Measurements from ENCODE around the gene PLXNB3. TPM values are rescaled to one million over a fixed set of nuclear protein-coding genes. Genes with fewer than 3 reads are reported as not detected.
"Not testable (repeated sequence)": the region's sequence is repeated elsewhere in the genome, so short reads cannot be mapped to it uniquely, and the experiment has no call there.

PLXNB3 gene
- total RNA-seq, 1 donor from 2014 or later, result 73.1 TPM

DNA sequence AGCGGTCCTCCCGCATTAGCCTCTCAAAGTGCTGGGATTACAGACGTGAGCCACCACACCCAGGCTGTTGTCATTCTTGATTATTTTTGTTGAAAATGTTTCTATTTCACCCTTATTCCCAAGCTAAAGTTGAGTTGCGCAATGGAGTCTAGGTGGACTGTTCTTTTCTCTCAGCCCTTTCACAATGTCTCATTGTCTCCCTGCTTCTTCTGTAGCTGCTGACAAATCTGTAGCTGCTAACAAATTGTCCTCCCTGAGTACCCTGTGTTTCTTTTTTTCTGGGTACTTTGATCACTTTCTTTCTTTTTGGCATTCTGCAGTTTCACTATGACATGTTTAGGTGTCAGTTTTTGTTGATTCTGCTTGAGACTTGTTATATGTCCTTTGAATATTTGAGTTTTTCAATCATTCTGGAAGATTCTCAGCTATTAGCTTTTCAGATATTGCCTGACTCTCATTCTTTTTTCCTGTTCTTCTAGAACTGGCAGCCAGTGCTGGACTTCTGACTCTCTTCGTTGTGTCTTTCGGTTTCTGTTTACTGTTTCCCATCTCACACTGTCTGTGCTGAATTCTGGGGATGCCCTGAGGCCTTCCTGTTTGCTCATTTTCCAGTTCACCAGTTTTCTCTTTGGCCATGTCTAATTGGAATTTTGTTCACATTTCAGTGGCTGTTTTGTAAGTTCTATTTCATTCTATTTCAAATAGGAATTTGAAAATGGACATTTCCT, 32.8 kb upstream of the PLXNB3 start:
- ATAC-seq (no peak), DNase-seq (ENCODE audit: low spot score) (no peak)
- intact Hi-C loops (cut with DNase I), result no loop called here

DNA sequence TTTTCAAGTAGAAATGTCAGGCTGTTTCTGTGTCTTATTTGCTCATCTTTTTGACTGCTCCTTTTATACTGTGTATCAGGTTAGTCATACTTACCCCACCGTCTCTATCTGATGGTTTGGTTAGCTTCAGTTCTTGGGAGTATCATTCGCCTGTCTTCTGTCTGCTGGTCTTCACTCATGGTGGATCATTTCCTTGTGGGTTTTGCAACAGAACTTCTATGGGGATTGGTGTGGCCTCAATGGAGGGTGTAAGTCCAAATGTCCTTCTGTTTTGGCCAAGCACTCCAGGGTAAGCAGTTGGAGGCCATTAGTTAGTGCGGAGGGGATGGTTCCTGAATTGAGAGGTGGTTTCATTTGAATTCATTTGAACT, 32.2 kb upstream of the PLXNB3 start:
- intact Hi-C loops (cut with DNase I), result no loop called here
- DNase-seq (ENCODE audit: low spot score), result no peak
- no peak for ATAC-seq

DNA sequence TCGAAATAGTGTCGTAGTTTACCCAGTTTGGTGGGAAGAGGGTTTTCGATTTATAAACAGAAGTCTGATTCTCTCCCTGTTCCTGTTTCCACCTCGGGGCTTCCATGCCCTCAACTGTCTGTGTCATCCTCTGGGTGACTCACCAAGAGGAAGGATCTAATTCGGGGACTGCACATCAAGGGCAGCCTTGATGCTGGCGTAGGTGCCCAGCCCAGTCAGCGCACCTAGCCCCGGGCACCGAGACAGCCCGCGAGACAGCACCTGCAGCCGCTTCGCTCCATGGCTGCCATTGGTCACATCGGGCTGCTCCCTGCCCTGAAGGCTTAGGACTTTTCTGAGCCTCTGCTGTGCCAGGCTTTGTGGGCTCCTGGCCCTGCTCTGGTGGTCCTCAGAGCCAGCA, 31.6 kb upstream of the PLXNB3 start:
- no peak for DNase-seq (ENCODE audit: low spot score)
- no peak for ATAC-seq
- intact Hi-C loops (cut with DNase I), result no loop called here

DNA sequence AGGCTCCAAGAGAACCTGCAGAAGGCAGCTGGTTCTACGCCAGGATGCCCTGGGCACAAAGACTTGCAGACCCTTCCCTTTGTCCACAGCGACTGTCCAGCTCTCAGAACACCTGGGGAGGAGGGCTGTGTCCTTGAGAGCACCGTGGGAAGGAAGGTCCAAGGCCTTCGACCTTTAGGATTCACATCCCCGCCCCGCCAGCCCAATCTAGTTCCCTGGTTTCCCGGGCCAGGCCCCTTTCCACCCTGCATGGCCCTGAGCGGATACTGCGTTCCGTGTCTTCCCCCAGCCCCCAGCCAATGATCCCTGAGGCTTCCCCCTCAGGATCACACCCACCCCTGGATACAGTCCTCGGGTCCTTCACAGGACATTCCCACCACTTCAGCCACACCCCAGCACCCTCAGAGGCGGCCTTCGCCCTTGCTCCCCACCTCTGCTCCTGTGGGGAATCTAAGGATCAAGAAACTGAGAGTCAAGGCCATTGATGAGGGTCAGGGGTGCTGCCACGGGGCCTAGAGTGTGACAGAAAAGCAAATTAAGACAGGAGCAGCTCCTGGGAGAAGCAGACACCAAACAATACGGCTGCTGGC, 30.3 kb upstream of the PLXNB3 start:
- DNase-seq (ENCODE audit: low spot score), result peak; percentile 50
- intact Hi-C loops (cut with DNase I), result no loop called here

DNA sequence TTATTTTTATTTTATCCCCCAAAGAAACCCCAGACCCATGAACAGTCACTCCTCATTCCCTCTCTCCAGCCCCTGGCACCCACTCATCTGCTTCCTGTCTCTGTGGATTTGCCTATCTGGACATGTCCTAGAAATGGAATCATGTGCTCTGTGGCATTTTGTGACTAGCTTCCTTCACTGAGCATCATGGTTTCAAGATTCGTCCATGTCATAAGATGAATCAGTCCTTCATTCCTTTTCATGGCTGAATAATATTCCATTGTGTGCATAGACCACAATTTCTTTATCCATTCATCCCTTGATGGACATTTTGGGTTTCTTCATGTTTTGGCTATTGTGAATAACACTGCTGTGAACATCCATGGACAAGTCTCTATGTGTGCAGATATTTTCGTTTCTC, 29.2 kb upstream of the PLXNB3 start:
- intact Hi-C loops (cut with DNase I), result no loop called here
- ATAC-seq (no peak), DNase-seq (ENCODE audit: low spot score) (no peak)

More for the DNA sequence above, 30.3 kb upstream of the PLXNB3 start:
- ATAC-seq, result no peak

DNA sequence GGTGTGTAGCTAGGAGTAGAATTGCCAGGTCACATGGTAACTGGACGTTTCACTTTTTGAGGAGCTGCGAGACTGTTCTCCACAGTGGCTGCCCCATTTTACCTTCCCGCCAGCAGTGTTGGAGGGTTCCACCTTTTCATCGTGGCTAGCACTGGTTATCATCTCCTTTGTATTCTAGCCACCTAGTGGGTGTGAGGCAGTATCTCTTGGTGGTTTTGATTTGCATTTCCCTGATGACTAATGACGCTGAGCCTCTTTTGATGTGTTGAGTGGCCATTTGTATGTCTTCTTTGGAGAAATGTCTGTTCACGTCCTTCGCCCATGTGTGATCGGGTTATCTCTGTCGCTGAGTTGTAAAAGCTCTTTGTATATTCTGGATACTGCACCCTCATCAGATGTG, 28.8 kb upstream of the PLXNB3 start:
- intact Hi-C loops (cut with DNase I), result no loop called here
- ATAC-seq, result no peak

DNA sequence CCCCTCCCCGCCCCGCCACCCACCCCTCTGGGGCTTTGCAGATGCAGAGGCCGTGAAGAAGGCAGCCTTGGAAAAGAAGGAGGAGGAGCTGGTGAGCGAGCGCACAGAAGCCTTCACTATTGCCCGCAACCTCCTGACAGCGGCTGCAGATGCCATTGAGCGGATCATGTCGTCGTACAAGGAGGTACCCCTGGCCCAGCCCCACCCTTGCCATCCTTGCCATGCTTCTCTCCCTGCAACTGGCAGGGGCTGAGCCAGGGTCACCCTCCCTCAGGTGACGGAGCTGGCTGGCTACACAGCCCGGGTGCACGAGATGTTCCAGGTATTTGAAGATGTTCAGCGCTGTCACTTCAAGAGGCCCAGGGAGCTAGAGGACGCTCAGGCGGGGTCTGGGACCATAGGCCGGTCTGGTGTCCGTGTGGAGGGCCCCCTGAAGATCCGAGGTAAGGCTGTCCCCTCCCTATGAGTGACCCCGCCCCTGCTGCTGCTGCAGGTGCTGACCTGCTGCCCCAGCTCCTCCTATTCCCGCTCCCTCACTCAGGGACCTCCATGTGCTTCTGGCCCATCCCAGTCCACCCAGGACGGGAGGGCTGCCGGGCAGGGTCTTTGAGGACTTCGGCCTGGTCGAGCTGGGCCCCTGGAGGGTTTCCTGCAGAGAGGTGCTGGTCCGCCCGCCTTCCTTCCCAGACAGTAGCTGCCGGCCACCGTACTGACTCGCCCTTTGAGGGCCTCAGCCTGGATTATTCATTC, 27.8 kb upstream of the PLXNB3 start:
- intact Hi-C loops (cut with DNase I), result no loop called here
- DNase-seq (ENCODE audit: low spot score), result no peak
- ATAC-seq, result no peak

More for the DNA sequence above, 28.8 kb upstream of the PLXNB3 start:
- no peak for DNase-seq (ENCODE audit: low spot score)

DNA sequence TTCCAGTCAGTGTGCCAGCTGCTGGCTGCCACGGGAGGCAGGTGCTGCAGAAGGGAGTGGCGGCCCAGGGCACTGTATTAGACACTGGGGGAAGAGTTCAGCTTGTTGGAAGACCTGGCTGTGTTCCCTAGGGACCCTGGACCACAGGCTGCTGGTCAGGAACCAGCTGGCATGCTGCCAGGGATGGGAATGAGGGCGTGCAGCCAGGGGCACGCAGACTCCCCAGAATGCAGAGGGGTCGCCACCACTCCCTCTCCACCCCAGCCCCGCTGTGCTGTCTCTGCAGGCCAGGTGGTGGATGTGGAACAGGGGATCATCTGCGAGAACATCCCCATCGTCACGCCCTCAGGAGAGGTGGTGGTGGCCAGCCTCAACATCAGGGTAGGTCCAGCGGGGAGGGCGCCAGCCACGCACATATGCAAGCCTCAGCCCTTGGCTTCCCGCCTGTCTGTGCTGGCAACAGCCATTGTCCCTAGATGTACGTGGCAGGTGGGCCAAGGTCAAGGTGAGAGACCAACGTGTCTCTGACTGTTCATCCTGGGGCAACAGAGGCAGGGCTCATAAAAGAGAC, 27.1 kb upstream of the PLXNB3 start:
- intact Hi-C loops (cut with DNase I), result no loop called here
- ATAC-seq (no peak), DNase-seq (ENCODE audit: low spot score) (no peak)

DNA sequence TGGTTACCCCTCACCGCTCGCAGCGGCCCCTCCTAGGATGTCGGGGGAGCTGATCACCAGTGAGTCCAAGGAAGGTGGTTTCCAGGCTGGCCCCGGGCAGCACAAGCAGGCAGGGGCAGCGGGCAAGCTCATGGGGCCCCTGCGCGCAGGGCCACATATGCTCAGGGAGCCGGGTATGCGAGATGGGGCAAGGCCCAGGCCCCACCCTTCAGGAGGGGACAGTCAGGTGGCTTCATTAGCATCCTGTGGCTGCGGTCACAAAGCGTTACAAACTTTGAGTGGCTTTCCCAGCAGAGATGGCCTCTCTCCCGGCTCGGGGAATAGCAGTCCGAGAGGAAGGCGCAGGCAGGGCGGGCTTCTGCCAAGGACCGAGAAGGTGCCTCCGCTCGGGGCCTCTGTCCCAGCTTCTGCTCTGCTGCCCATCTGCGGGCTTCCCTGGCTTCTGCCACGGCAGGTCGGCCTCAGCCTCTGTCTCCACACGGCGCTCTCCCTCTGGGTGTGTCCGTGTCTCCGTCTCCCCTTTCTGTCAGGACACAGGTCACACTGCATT, 25.9 kb upstream of the PLXNB3 start:
- DNase-seq (ENCODE audit: low spot score), result no peak
- no peak for ATAC-seq
- intact Hi-C loops (cut with DNase I), result no loop called here

DNA sequence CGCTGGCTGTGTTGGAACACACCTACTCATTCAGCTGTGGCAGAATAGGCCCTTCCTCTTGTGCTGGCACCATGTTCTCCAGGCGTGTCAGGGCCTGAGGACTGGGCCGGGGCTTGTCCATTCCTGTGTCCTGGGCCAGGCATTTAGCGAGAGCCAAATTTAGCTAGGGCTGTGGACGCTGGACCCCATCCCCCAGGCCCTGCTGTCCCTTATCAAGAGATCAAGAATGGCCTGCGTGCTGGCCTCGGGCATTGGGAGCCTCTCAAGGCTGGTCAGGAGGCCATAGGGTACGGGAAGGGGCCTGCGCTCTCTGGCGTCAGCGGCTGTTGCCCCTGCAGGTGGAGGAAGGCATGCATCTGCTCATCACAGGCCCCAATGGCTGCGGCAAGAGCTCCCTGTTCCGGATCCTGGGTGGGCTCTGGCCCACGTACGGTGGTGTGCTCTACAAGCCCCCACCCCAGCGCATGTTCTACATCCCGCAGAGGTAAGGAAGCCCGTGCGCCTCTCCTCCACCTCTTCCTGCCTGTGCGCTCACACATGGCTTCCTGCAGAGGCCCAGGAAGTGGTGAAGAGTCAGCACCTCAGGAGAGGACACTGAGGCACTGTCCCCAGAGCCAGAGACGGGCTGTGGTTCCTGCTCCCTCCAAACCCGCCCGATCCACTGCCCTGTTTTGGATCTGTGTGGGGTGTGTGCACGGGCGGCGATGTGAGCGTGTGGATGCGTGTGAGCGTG, 24.1 kb upstream of the PLXNB3 start:
- DNase-seq (ENCODE audit: low spot score) (no peak), ATAC-seq (peak; percentile 14)
- intact Hi-C loops (cut with DNase I), result no loop called here

DNA sequence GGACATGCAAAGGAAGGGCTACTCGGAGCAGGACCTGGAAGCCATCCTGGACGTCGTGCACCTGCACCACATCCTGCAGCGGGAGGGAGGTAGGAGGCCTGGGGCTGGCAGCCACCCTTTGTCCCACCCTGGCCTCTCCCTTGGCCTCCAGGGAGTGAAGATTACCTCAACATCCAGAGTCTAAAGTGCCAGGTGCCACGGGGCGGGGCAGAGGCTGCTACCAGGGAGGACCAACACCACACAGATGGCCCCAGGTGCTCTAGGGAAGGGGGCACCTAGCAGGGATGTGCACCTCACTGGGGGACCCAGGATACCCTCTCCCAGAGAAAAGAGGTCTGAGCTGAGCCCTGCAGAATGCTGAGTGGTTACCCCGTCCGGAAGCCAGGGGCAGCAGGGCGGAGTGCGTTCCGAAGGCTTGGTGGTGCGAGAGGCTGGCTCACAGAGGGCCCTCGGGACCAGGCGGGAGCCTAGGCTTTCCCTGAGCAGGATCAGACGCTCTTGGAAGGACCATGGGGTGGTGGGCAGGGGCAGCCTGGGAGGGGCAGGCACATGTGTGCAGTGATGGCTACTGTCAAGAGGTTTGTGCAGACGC, 23.3 kb upstream of the PLXNB3 start:
- ATAC-seq, result no peak
- intact Hi-C loops (cut with DNase I), result no loop called here
- DNase-seq (ENCODE audit: low spot score), result no peak

DNA sequence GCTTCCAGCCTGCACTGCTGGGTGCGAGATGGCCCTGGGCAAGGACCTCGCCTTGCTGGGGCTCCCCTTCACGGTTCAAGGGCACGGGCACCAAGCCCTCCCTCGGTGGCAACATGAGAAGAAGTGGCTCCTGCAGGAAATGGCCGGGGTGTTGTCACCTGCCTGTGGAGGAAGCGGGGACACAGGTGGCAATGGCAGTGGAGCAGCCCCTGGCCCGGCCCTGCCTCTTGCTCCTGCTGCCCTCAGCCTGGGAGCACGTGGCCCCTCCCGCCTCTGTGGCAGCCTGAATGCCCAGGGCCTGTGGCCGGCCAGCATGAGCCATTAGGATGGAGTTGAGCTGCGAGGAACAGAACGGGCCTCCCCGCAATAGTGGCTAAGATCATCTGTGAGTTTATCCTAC, 22.6 kb upstream of the PLXNB3 start:
- ATAC-seq (no peak), DNase-seq (ENCODE audit: low spot score) (no peak)
- intact Hi-C loops (cut with DNase I), result no loop called here

DNA sequence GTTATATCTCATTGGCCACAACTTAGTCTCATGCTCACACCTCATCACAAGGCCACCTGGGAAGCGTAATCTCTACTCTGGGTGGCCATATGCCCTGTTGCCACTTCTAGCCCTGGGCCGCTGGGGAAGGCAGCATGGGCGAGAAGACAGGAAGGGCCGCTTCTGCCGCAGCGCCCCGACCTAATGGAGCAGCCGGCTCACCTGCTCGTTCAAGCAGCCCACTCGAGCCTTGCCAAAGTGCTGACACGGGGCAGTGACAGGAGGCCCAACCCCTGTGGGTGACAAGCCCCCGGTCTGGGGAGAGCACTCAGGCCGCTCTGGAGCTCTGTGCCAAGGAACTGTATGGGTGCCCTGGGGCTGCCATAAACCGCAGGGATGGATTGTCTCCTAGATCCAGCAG, 21.9 kb upstream of the PLXNB3 start:
- ATAC-seq; DNase-seq (ENCODE audit: low spot score); intact Hi-C loops (cut with DNase I): not testable (repeated sequence)

DNA sequence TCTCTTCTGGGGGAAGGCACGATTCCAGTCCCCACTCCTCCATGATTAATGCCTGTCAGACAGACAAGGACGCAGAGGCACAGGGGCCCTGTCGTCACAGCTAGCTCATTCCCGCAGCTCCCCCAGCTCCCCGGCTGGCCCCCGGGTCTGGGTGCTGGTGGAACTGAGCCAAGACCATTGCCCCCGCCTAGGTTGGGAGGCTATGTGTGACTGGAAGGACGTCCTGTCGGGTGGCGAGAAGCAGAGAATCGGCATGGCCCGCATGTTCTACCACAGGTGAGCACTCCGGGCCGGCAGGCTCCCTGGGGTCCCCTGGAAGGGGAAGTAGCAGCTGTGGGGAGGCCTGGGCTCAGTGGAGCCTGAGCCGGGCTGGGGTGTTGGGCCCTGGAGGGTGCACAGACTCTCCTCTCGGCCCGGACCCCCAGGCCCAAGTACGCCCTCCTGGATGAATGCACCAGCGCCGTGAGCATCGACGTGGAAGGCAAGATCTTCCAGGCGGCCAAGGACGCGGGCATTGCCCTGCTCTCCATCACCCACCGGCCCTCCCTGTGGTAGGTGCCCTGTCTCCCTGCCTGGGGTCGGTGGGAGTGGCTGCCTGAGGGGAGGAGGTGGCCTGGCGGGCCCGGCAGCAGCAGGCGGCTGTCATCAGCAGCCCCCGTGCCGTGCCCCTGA, 21.1 kb upstream of the PLXNB3 start:
- DNase-seq (ENCODE audit: low spot score); intact Hi-C loops (cut with DNase I); ATAC-seq: not testable (repeated sequence)

DNA sequence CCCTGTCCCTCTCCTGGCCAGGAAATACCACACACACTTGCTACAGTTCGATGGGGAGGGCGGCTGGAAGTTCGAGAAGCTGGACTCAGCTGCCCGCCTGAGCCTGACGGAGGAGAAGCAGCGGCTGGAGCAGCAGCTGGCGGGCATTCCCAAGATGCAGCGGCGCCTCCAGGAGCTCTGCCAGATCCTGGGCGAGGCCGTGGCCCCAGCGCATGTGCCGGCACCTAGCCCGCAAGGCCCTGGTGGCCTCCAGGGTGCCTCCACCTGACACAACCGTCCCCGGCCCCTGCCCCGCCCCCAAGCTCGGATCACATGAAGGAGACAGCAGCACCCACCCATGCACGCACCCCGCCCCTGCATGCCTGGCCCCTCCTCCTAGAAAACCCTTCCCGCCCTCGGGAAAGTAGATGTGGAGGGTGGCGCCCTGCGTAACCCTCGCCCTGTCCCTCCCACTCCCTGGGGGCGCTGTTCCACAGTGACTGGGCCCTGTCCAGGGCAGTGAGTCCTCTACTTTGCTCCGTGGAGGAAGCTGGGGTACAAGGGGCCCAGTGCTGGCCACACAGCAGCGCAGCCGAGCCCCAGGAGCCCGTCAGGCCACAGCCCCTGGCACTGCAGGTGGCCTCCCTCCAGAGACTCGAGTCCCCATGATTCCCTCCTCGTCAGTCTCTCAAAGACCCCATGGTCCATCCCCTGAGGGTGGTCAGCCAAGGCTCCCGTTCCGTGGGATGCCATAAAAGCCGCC, 20.4 kb upstream of the PLXNB3 start:
- peak; percentile 62 for ATAC-seq

DNA sequence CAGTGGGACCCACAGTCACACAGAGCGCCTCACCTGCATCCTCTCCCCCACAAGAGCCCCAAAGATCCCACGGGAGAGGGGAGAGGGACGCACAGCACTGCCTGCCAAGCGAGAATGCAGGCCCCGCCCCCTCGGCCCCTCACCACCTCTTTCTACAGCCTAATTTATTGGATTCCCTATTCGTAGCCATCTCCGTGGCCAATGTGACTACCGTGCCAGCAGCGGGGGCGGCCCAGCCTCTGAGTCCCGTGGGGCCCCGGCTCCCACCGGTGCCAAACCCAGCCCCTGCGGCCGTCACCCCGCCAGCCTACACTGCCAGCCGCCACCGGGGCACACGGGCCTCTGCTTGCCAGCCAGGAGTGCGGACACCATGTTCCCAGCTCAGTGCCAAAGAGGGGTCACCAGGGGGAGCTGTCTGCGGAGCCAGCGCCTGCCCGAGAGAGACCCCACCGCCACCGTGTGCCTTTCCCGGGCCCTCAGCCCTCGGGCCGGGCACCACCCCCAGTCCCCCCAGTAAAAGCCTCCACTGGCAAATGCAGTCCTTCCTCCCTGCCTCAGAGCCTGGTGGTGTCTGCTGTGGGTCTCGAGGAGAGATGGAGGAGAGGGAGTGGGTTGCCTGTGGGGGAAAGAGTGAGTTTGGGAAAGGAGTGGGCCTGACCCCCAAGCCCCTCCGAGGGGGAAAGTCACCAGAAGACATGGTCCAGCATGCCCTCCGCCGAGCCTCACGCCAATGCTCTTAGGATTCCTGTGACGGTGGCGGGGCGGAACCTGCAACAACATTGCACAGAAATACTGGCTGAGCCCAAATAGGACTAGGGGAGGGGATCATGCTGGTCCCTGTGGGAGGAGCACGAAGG, 19.6 kb upstream of the PLXNB3 start:
- intact Hi-C loops (cut with DNase I), result no loop called here
- ATAC-seq (no peak), DNase-seq (ENCODE audit: low spot score) (no peak)

More for the DNA sequence above, 20.4 kb upstream of the PLXNB3 start:
- intact Hi-C loops (cut with DNase I), result not testable (repeated sequence)
- peak; percentile 76 for DNase-seq (ENCODE audit: low spot score)

DNA sequence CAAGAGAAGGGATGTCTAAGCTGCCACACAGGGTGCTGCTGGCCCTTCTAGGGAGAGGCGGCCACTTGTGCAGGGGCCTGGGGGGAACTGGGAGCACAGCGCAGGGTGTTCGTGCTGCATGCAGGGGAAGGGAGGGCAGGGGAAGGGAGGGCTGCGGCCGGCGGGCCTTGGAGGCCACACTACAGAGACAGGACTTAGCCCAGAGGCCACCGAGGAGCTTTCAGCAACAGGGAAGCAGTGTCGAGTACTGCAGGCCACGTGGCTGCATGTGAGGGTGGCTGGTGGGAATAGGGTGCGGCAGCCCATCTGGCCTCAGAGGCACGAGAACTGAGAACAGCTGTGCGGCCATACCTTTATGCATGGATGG, 19.0 kb upstream of the PLXNB3 start:
- intact Hi-C loops (cut with DNase I); DNase-seq (ENCODE audit: low spot score); ATAC-seq: not testable (repeated sequence)
